Nephron (organoid): ENCODE measurements around the gene SLC22A23.
A peak's percentile ranks its signal among the peaks of the same experiment; 100 is the strongest.

Experiments used
- H3K27ac Mint-ChIP-seq, 3 experiments: 2 replicates each; pipeline ENCODE4 v1.8.0; 2020; ENCODE audit warnings: mixed read lengths in 3 of 3, mild to moderate bottlenecking in 2 of 3, moderate library complexity in 1 of 3
- H3K27me3 Mint-ChIP-seq: 2 replicates; pipeline ENCODE4 v1.8.0; 2021; ENCODE audit warnings: low read depth, mild to moderate bottlenecking, moderate library complexity, mixed read lengths
- H3K36me3 Mint-ChIP-seq: 2 replicates; pipeline ENCODE4 v1.8.0; 2020; ENCODE audit warnings: low read depth, mixed read lengths
- H3K4me1 Mint-ChIP-seq: 2 replicates; pipeline ENCODE4 v1.8.0; 2020; ENCODE audit warnings: mixed read lengths
- H3K4me3 Mint-ChIP-seq, 3 experiments: 2 replicates each; pipeline ENCODE4 v1.8.0; 2020; ENCODE audit warnings: mild to moderate bottlenecking in 3 of 3, mixed read lengths in 3 of 3, moderate library complexity in 2 of 3
- H3K9me3 Mint-ChIP-seq: 2 replicates; pipeline ENCODE4 v1.8.0; 2020; ENCODE audit warnings: mixed read lengths
- TF ChIP-seq, protein P1 (sequence below), 3 experiments: fragments of 200-600 bp; sonication (generic); IDR thresholded peaks; one replicate each; pipeline ENCODE4 v1.5.0; 2021; ENCODE audit warnings: antibody characterized with exemption in 3 of 3; ENCODE audit not compliant: unreplicated experiment in 3 of 3

Gene SLC22A23

GRCh38 chr6:3272911-3273547 lies 183.8 kb downstream of the SLC22A23 start:
- Mint-ChIP-seq H3K4me1 (peaks cover 14% of the 10 kb centered on the region), H3K27ac (no peak overlapping the region), H3K36me3 (peaks cover 44% of the 10 kb centered on the region), H3K4me3 (no peak overlapping the region), H3K27me3 (no peaks in the 10 kb centered on the region), H3K9me3 (no peaks in the 10 kb centered on the region)
- TF ChIP-seq, protein P1, sequence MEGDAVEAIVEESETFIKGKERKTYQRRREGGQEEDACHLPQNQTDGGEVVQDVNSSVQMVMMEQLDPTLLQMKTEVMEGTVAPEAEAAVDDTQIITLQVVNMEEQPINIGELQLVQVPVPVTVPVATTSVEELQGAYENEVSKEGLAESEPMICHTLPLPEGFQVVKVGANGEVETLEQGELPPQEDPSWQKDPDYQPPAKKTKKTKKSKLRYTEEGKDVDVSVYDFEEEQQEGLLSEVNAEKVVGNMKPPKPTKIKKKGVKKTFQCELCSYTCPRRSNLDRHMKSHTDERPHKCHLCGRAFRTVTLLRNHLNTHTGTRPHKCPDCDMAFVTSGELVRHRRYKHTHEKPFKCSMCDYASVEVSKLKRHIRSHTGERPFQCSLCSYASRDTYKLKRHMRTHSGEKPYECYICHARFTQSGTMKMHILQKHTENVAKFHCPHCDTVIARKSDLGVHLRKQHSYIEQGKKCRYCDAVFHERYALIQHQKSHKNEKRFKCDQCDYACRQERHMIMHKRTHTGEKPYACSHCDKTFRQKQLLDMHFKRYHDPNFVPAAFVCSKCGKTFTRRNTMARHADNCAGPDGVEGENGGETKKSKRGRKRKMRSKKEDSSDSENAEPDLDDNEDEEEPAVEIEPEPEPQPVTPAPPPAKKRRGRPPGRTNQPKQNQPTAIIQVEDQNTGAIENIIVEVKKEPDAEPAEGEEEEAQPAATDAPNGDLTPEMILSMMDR (IDR thresholded peaks at IDR 0.05; ENCODE audit: unreplicated experiment in 3 of 3): no peak

DNA sequence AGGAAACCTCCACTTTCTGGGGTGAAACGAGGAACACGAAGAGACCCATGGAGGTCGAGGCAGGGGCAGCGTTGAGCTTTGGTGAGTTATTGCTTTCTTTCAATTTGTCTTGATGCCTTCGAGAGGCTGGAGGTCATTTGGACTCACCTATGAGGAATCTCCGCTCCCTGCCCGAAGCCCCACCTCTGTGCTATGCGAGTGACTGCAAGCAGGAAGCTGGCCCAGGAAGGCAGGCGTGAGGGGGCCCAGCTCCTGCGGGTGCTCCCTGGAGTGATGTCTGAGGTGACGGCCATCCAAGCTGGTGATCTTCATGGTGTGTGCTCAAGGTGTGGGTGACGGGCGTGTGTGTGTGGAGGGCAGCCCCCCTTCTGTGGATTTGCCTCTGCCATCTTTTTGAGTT lies 185.1 kb downstream of the SLC22A23 start:
- TF ChIP-seq, protein P1 (IDR thresholded peaks at IDR 0.05; ENCODE audit: unreplicated experiment in 3 of 3): no peak
- Mint-ChIP-seq H3K27ac (no peak overlapping the region), H3K4me3 (no peak overlapping the region), H3K9me3 (no peaks in the 10 kb centered on the region), H3K36me3 (peaks cover 46% of the 10 kb centered on the region), H3K4me1 (peaks cover 23% of the 10 kb centered on the region), H3K27me3 (no peaks in the 10 kb centered on the region)

GRCh38 chr6:3270258-3270657 lies 186.6 kb downstream of the SLC22A23 start:
- Mint-ChIP-seq H3K36me3 (peaks cover 49% of the 10 kb centered on the region), H3K27me3 (no peaks in the 10 kb centered on the region), H3K4me3 (no peak overlapping the region), H3K9me3 (no peaks in the 10 kb centered on the region), H3K27ac (no peak overlapping the region), H3K4me1 (peaks cover 31% of the 10 kb centered on the region)
- TF ChIP-seq, protein P1 (IDR thresholded peaks at IDR 0.05; ENCODE audit: unreplicated experiment in 3 of 3): no peak

GRCh38 chr6:3269281-3269975 lies 187.4 kb downstream of the SLC22A23 start:
- Mint-ChIP-seq H3K27me3 (no peaks in the 10 kb centered on the region), H3K4me3 (no peak overlapping the region), H3K4me1 (peaks cover 39% of the 10 kb centered on the region), H3K27ac (no peak overlapping the region), H3K9me3 (no peaks in the 10 kb centered on the region), H3K36me3 (peaks cover 49% of the 10 kb centered on the region)
- TF ChIP-seq, protein P1 (IDR thresholded peaks at IDR 0.05; ENCODE audit: unreplicated experiment in 3 of 3): no peak

DNA sequence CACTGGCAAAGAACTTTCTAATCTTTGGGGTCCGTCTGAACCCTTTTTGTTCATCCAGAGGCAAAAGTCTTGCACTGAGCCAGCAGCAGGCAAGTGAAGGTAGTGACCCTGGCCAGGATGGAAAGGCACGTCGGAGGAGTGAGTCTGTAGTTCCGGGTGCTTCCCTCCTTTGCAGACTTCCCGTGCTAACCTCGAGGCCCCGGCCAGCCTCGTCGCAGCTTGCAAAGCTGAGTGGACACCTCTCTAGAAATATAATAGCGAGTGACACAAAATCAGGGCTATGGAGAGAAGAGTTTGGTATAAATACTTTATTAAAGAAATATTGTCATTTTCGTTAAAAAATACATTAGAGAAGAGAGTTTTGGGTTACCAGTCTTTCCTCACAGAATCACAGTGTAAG lies 188.2 kb downstream of the SLC22A23 start:
- Mint-ChIP-seq H3K27ac (no peak overlapping the region), H3K27me3 (no peaks in the 10 kb centered on the region), H3K9me3 (no peaks in the 10 kb centered on the region), H3K4me3 (no peak overlapping the region), H3K36me3 (peaks cover 43% of the 10 kb centered on the region), H3K4me1 (peaks cover 39% of the 10 kb centered on the region)
- TF ChIP-seq, protein P1 (IDR thresholded peaks at IDR 0.05; ENCODE audit: unreplicated experiment in 3 of 3): no peak

DNA sequence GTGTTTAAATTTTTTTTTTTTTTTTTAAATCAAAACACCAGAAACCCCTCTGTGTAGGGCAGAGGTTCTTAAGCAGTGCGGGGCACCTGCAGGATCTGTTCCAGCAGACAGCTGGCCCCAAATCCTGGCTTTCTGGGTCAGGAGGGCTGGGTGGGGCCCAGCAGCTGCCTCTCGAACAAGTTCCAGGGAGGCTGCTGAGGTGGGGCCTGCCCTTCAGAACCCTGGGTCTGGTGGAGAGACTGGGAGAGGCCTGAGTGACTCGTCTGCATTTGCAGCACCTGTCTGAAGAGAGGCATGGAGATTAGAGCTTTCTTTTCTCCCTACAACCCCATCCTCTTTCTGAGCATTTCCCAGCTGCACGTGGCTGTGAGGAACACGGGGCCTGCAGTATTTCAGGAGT lies 189.7 kb downstream of the SLC22A23 start:
- H3K9me3 Mint-ChIP-seq: no peaks in the 10 kb centered on the region
- no peaks in the 10 kb centered on the region for H3K27me3 Mint-ChIP-seq
- peak overlapping the region in 2 of 3 experiments; percentile 37 to 72 for H3K27ac Mint-ChIP-seq
- H3K36me3 Mint-ChIP-seq: peaks cover 41% of the 10 kb centered on the region
- peaks cover 53% of the 10 kb centered on the region for H3K4me1 Mint-ChIP-seq
- TF ChIP-seq, protein P1 (IDR thresholded peaks at IDR 0.05; ENCODE audit: unreplicated experiment in 3 of 3): no peak
- no peak overlapping the region for H3K4me3 Mint-ChIP-seq
